ENCODE data around the gene SYTL3. TPM values are rescaled to one million over a fixed set of nuclear protein-coding genes. Genes with fewer than 3 reads are reported as not detected.

Gene SYTL3
- total RNA-seq, 1 experiment from 2014 or later, result 0.28 TPM

DNA sequence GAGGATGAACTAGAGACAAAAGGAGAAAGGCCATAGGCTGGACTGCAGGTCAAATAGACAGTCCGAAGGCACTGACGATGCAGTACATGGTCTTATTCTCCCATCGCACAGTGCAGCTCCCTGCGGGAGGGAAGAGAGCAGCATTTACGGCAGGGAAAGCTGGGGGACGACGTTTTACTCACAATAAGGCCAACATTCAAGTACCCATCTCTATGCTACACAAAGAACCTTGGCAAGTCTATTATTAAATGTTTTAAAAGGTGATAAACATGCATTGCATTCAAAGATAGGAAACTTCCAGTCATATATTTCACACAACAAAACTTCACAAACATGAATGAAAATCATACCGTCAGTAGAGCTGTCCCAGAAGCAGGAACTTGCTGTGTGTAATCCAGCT lies 13.1 kb upstream of the SYTL3 start:
- no peaks in the 10 kb centered on the region for H3K9me3 Mint-ChIP-seq
- no peaks in the 10 kb centered on the region for H3K27me3 Mint-ChIP-seq (ENCODE audit: low read depth)
- H3K36me3 Mint-ChIP-seq, result peaks cover 34% of the 10 kb centered on the region
- no peak overlapping the region for H3K4me3 Mint-ChIP-seq
- peaks cover 8% of the 10 kb centered on the region for H3K4me1 Mint-ChIP-seq
- ATAC-seq (no peak), DNase-seq (ENCODE audit: low spot score) (no peak)
- TF ChIP-seq GABPB1 (CRISPR knock-in tag; IDR thresholded peaks at IDR 0.05) (no peak), HMGA2 (CRISPR knock-in tag; IDR thresholded peaks at IDR 0.05) (no peak), SMAD3 (CRISPR knock-in tag; IDR thresholded peaks at IDR 0.05; ENCODE audit: borderline replicate concordance) (no peak), ZNF671 (CRISPR knock-in tag; IDR thresholded peaks at IDR 0.05) (no peak), ZNF138 (CRISPR knock-in tag; conservative IDR thresholded peaks at IDR 0.05) (no peak), NFATC4 (CRISPR knock-in tag; IDR thresholded peaks at IDR 0.05) (no peak), SMAD4 (CRISPR knock-in tag; IDR thresholded peaks at IDR 0.05) (no peak), CREB1 (CRISPR knock-in tag; IDR thresholded peaks at IDR 0.05) (no peak), ATF6 (CRISPR knock-in tag; IDR thresholded peaks at IDR 0.05) (no peak)
- ChIA-PET CTCF (interaction anchor here (1.1 kb wide), 1 partner anchor 422 kb away, joined by 3 read pairs; no protein-coding TSS in a partner anchor), POLR2A (no interaction called here)
- 0 out of 2 replicates have a peak overlapping the region, but pooled peaks have one; percentile 80 for H3K27ac Mint-ChIP-seq

DNA sequence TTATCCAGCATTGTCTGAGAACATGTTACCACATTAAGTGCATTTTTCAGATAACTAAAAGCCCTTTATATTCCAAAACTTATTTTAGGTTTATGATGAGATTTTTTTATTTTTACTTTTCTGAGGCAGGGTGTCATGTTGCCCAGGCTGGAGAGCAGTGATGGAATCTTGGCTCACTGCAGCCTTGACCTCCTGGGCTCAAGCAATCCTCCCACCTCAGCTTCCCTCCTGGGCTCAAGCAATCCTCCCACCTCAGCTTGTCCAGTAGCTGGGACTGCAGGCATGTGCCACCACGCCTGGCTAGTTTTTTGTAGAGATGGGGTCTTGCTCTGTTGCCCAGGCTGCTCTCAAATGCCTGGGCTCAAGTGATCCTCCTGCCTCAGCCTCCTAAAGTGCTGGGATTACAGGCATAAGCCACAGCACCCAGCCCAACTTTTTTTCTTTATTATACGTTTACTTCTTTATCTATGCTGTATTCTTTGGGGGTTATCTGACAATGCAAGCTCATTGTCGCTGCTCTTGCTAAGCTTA lies 11.5 kb upstream of the SYTL3 start:
- ATAC-seq, result no peak
- CTCF ChIA-PET, result no interaction called here

More for the DNA sequence above, 11.5 kb upstream of the SYTL3 start:
- TF ChIP-seq ATF2 (CRISPR knock-in tag; IDR thresholded peaks at IDR 0.05; ENCODE audit: borderline replicate concordance, low read depth), result no peak
- TF ChIP-seq ZNF121 (CRISPR knock-in tag; IDR thresholded peaks at IDR 0.05), result peak; percentile 87
- TF ChIP-seq ZNF532 (CRISPR knock-in tag; IDR thresholded peaks at IDR 0.05; ENCODE audit: borderline replicate concordance), result no peak
- TF ChIP-seq KAT7 (CRISPR knock-in tag; IDR thresholded peaks at IDR 0.05; ENCODE audit: borderline replicate concordance), result no peak
- no peak for TF ChIP-seq NR2C2 (CRISPR knock-in tag; IDR thresholded peaks at IDR 0.05)
- Mint-ChIP-seq H3K27me3 (ENCODE audit: low read depth) (no peaks in the 10 kb centered on the region), H3K9me3 (no peaks in the 10 kb centered on the region), H3K4me1 (peaks cover 23% of the 10 kb centered on the region), H3K36me3 (peaks cover 27% of the 10 kb centered on the region), H3K4me3 (no peak overlapping the region), H3K27ac (no peak overlapping the region)
- DNase-seq (ENCODE audit: low spot score), result no peak
- POLR2A ChIA-PET, result no interaction called here

All from WTC11 (cell line).